ENCODE results near the gene NOS1. TPM values are rescaled to one million over a fixed set of nuclear protein-coding genes. Genes with fewer than 3 reads are reported as not detected.
"Not testable (repeated sequence)": the region's sequence is repeated elsewhere in the genome, so short reads cannot be mapped to it uniquely, and the experiment has no call there.

The NOS1 gene
- total RNA-seq, 1 donor from 2014 or later: not detected

- no peak for DNase-seq (ENCODE audit: low spot score)
- intact Hi-C loops (cut with micrococcal nuclease): no loop called here
- no peaks in the 10 kb centered on the region for H3K27me3 Mint-ChIP-seq (ENCODE audit: insufficient read depth)
- H3K4me3 Mint-ChIP-seq: no peak overlapping the region
- no peaks in the 10 kb centered on the region for H3K36me3 Mint-ChIP-seq (ENCODE audit: low read depth)
- H3K4me1 Mint-ChIP-seq (ENCODE audit: low read depth): no peaks in the 10 kb centered on the region
- H3K9me3 Mint-ChIP-seq: no peaks in the 10 kb centered on the region
- no peak overlapping the region for H3K27ac Mint-ChIP-seq
Observed at GRCh38 chr12:117227000-117227653, 134.3 kb downstream of the NOS1 start.

GRCh38 chr12:117226505-117226904 lies 134.9 kb downstream of the NOS1 start:
- Mint-ChIP-seq H3K36me3 (ENCODE audit: low read depth) (no peaks in the 10 kb centered on the region), H3K4me1 (ENCODE audit: low read depth) (no peaks in the 10 kb centered on the region), H3K4me3 (no peak overlapping the region), H3K9me3 (no peaks in the 10 kb centered on the region), H3K27me3 (ENCODE audit: insufficient read depth) (no peaks in the 10 kb centered on the region), H3K27ac (no peak overlapping the region)
- DNase-seq (ENCODE audit: low spot score): no peak
- intact Hi-C loops (cut with micrococcal nuclease): no loop called here

GRCh38 chr12:117225179-117225578 lies 136.2 kb downstream of the NOS1 start:
- no peak overlapping the region for H3K27ac Mint-ChIP-seq
- H3K4me1 Mint-ChIP-seq (ENCODE audit: low read depth): no peaks in the 10 kb centered on the region
- intact Hi-C loops (cut with micrococcal nuclease): no loop called here
- DNase-seq (ENCODE audit: low spot score): no peak
- no peak overlapping the region for H3K4me3 Mint-ChIP-seq
- H3K9me3 Mint-ChIP-seq: no peaks in the 10 kb centered on the region
- no peaks in the 10 kb centered on the region for H3K36me3 Mint-ChIP-seq (ENCODE audit: low read depth)
- H3K27me3 Mint-ChIP-seq (ENCODE audit: insufficient read depth): no peaks in the 10 kb centered on the region

GRCh38 chr12:117220947-117221346 lies 140.5 kb downstream of the NOS1 start:
- H3K9me3 Mint-ChIP-seq; H3K27ac Mint-ChIP-seq; H3K27me3 Mint-ChIP-seq (ENCODE audit: insufficient read depth); DNase-seq (ENCODE audit: low spot score); H3K4me3 Mint-ChIP-seq; intact Hi-C loops (cut with micrococcal nuclease); H3K4me1 Mint-ChIP-seq (ENCODE audit: low read depth); H3K36me3 Mint-ChIP-seq (ENCODE audit: low read depth): not testable (repeated sequence)

- no peaks in the 10 kb centered on the region for H3K36me3 Mint-ChIP-seq (ENCODE audit: low read depth)
- H3K9me3 Mint-ChIP-seq: no peaks in the 10 kb centered on the region
- no peak for DNase-seq (ENCODE audit: low spot score)
- intact Hi-C loops (cut with micrococcal nuclease): no loop called here
- H3K4me1 Mint-ChIP-seq (ENCODE audit: low read depth): no peaks in the 10 kb centered on the region
- no peak overlapping the region for H3K4me3 Mint-ChIP-seq
- H3K27me3 Mint-ChIP-seq (ENCODE audit: insufficient read depth): no peaks in the 10 kb centered on the region
- no peak overlapping the region for H3K27ac Mint-ChIP-seq
Observed at GRCh38 chr12:117218149-117218548, 143.3 kb downstream of the NOS1 start.

- no peak for DNase-seq (ENCODE audit: low spot score)
- Mint-ChIP-seq H3K27me3 (ENCODE audit: insufficient read depth) (peaks cover 5% of the 10 kb centered on the region), H3K9me3 (no peaks in the 10 kb centered on the region), H3K4me1 (ENCODE audit: low read depth) (no peaks in the 10 kb centered on the region), H3K4me3 (no peak overlapping the region), H3K36me3 (ENCODE audit: low read depth) (no peaks in the 10 kb centered on the region), H3K27ac (no peak overlapping the region)
- intact Hi-C loops (cut with micrococcal nuclease): no loop called here
Observed at GRCh38 chr12:117216686-117217085, 144.7 kb downstream of the NOS1 start.

- DNase-seq (ENCODE audit: low spot score): no peak
- intact Hi-C loops (cut with micrococcal nuclease): loop anchor here (5.0 kb wide), 1 partner anchor 153 kb away; no protein-coding TSS in a partner anchor
- Mint-ChIP-seq H3K36me3 (ENCODE audit: low read depth) (no peaks in the 10 kb centered on the region), H3K9me3 (no peaks in the 10 kb centered on the region), H3K27me3 (ENCODE audit: insufficient read depth) (peaks cover 9% of the 10 kb centered on the region), H3K4me3 (no peak overlapping the region), H3K4me1 (ENCODE audit: low read depth) (no peaks in the 10 kb centered on the region), H3K27ac (no peak overlapping the region)
Observed at GRCh38 chr12:117214797-117215196, 146.6 kb downstream of the NOS1 start.

- Mint-ChIP-seq H3K27me3 (ENCODE audit: insufficient read depth) (peaks cover 9% of the 10 kb centered on the region), H3K4me1 (ENCODE audit: low read depth) (no peaks in the 10 kb centered on the region), H3K27ac (no peak overlapping the region), H3K36me3 (ENCODE audit: low read depth) (no peaks in the 10 kb centered on the region), H3K9me3 (no peaks in the 10 kb centered on the region), H3K4me3 (no peak overlapping the region)
- DNase-seq (ENCODE audit: low spot score): no peak
- intact Hi-C loops (cut with micrococcal nuclease): loop anchor here (5.0 kb wide), 1 partner anchor 154 kb away; no protein-coding TSS in a partner anchor
Observed at GRCh38 chr12:117213295-117213808, 148.1 kb downstream of the NOS1 start.

GRCh38 chr12:117212563-117213190 lies 148.7 kb downstream of the NOS1 start:
- no peak overlapping the region for H3K4me3 Mint-ChIP-seq
- no peaks in the 10 kb centered on the region for H3K36me3 Mint-ChIP-seq (ENCODE audit: low read depth)
- intact Hi-C loops (cut with micrococcal nuclease): loop anchor here (1.0 to 5.0 kb wide), 3 partner anchors 155 to 625 kb away; no protein-coding TSS in a partner anchor
- H3K9me3 Mint-ChIP-seq: no peaks in the 10 kb centered on the region
- no peak overlapping the region for H3K27ac Mint-ChIP-seq
- H3K4me1 Mint-ChIP-seq (ENCODE audit: low read depth): no peaks in the 10 kb centered on the region
- peaks cover 9% of the 10 kb centered on the region for H3K27me3 Mint-ChIP-seq (ENCODE audit: insufficient read depth)
- DNase-seq (ENCODE audit: low spot score): peak; percentile 22

GRCh38 chr12:117210266-117210918 lies 151.0 kb downstream of the NOS1 start:
- Mint-ChIP-seq H3K36me3 (ENCODE audit: low read depth) (no peaks in the 10 kb centered on the region), H3K9me3 (no peaks in the 10 kb centered on the region), H3K27ac (no peak overlapping the region), H3K4me3 (no peak overlapping the region), H3K27me3 (ENCODE audit: insufficient read depth) (peaks cover 9% of the 10 kb centered on the region), H3K4me1 (ENCODE audit: low read depth) (no peaks in the 10 kb centered on the region)
- intact Hi-C loops (cut with micrococcal nuclease): loop anchor here (5.0 kb wide), 1 partner anchor 157 kb away; no protein-coding TSS in a partner anchor
- no peak for DNase-seq (ENCODE audit: low spot score)

- intact Hi-C loops (cut with micrococcal nuclease): loop anchor here (5.0 kb wide), 1 partner anchor 158 kb away; no protein-coding TSS in a partner anchor
- DNase-seq (ENCODE audit: low spot score): no peak
Observed at GRCh38 chr12:117209626-117210025, 151.8 kb downstream of the NOS1 start.

GRCh38 chr12:117208811-117209455 lies 152.5 kb downstream of the NOS1 start:
- Mint-ChIP-seq H3K4me3 (no peak overlapping the region), H3K27ac (no peak overlapping the region), H3K36me3 (ENCODE audit: low read depth) (no peaks in the 10 kb centered on the region), H3K9me3 (no peaks in the 10 kb centered on the region), H3K4me1 (ENCODE audit: low read depth) (no peaks in the 10 kb centered on the region), H3K27me3 (ENCODE audit: insufficient read depth) (peaks cover 9% of the 10 kb centered on the region)
- DNase-seq (ENCODE audit: low spot score): no peak
- intact Hi-C loops (cut with micrococcal nuclease): no loop called here

More at GRCh38 chr12:117209626-117210025, 151.8 kb downstream of the NOS1 start:
- H3K4me3 Mint-ChIP-seq: no peak overlapping the region
- H3K9me3 Mint-ChIP-seq: no peaks in the 10 kb centered on the region
- H3K27me3 Mint-ChIP-seq (ENCODE audit: insufficient read depth): peaks cover 9% of the 10 kb centered on the region
- no peaks in the 10 kb centered on the region for H3K4me1 Mint-ChIP-seq (ENCODE audit: low read depth)
- H3K27ac Mint-ChIP-seq: no peak overlapping the region
- no peaks in the 10 kb centered on the region for H3K36me3 Mint-ChIP-seq (ENCODE audit: low read depth)

All from activated T-helper 1 cell treated with anti-CD3 and anti-CD28 coated beads, Interleukin-12 subunit alpha, Interleukin-12 subunit beta, Interleukin-2, Interleukin-4 antibody, amounts not matched to agents 30 ng/mL and 10 ng/mL and 1 ng/mL, durations not matched to agents 14 hours and 24 hours and 36 hours (primary cell).